ENCODE measurements around the gene FRMPD4. TPM values are rescaled to one million over a fixed set of nuclear protein-coding genes. Genes with fewer than 3 reads are reported as not detected.

FRMPD4 gene
- total RNA-seq, 1 experiment from 2014 or later, result 0.24 TPM

DNA sequence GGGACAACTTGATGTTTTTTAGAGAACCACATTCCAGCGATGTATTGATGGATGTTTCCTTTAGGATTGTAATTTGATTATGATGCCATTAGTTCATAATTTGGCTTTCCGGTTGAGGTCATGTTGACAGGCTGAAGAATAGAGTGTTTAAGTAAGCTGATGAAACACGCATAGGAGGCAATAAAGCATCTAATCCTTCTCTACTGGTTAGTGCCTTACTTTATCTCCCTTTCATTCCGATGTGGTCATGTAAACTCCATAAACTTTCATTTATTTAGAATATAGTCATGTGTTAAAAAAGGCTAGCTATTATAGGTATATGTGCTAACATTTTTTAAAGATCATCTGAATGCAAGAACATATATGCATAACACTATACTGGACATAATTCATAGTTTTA, 15.0 kb downstream of the FRMPD4 start:
- no peak for TF ChIP-seq CTCF (conservative IDR thresholded peaks at IDR 0.05)
- no peaks in the 10 kb centered on the region for H3K79me2 ChIP-seq (ENCODE audit: insufficient read depth, low read length)
- no peak overlapping the region for H3K23ac ChIP-seq (ENCODE audit: insufficient read length, low read depth, low read length)
- H2AFZ ChIP-seq (ENCODE audit: low read length), result no peak overlapping the region
- H4K91ac ChIP-seq (ENCODE audit: insufficient read length, low read depth, low read length), result no peak overlapping the region
- WGBS (ENCODE audit: extremely low coverage, insufficient read length, low lambda C conversion rate), result no CpG with 5 or more reads among the region's 4 CpGs
- no peak overlapping the region for H2BK15ac ChIP-seq (ENCODE audit: low read depth, low read length)
- H3K9me3 ChIP-seq (ENCODE audit: control insufficient read depth, low read depth, low read length), result no peaks in the 10 kb centered on the region
- H3K4me2 ChIP-seq (ENCODE audit: insufficient read depth, insufficient read length, low read length), result no peak overlapping the region
- no peak overlapping the region for H3K4me3 Mint-ChIP-seq
- no peak overlapping the region for H3K9ac ChIP-seq (ENCODE audit: extremely low read depth, insufficient read length, low read length)
- H4K5ac ChIP-seq (ENCODE audit: insufficient read length, low read depth, low read length), result no peak overlapping the region
- no peaks in the 10 kb centered on the region for H3K23me2 ChIP-seq (ENCODE audit: insufficient read length, low read depth, low read length, poor library complexity, severe bottlenecking)
- no peaks in the 10 kb centered on the region for H3K27me3 ChIP-seq (ENCODE audit: insufficient read depth, low read length)
- no peak overlapping the region for H3K18ac ChIP-seq (ENCODE audit: insufficient read length, low read depth, low read length)
- no peaks in the 10 kb centered on the region for H3K4me1 ChIP-seq (ENCODE audit: insufficient read depth, low read length)
- H3K27ac Mint-ChIP-seq, result no peak overlapping the region
- H4K20me1 ChIP-seq (ENCODE audit: control insufficient read depth, insufficient read depth, insufficient read length), result no peaks in the 10 kb centered on the region
- no peaks in the 10 kb centered on the region; a peak in 2 of 7 replicates for H3K36me3 Mint-ChIP-seq (ENCODE audit: insufficient read depth in 1 of 3, low read depth in 3 of 3)
- no peaks in the 10 kb centered on the region for H3K4me1 Mint-ChIP-seq
- H2BK120ac ChIP-seq (ENCODE audit: low read depth, low read length, poor library complexity, severe bottlenecking), result no peak overlapping the region
- H4K8ac ChIP-seq (replicated peaks; ENCODE audit: insufficient read length, low read depth, low read length), result no peak overlapping the region
- H3K9me3 Mint-ChIP-seq, result peaks cover 52 to 56% of the 10 kb centered on the region in 2 experiments
- H3K4ac ChIP-seq (ENCODE audit: low read depth, low read length), result no peak overlapping the region
- H2BK20ac ChIP-seq (ENCODE audit: low read depth, low read length, poor library complexity, severe bottlenecking), result no peak overlapping the region
- no peak for DNase-seq
- H3K56ac ChIP-seq (ENCODE audit: insufficient read length, low read depth, low read length), result no peak overlapping the region
- no peak overlapping the region for H3K27ac ChIP-seq (ENCODE audit: insufficient read length, low read depth, low read length)
- H3K14ac ChIP-seq (ENCODE audit: insufficient read depth, low read length), result no peak overlapping the region
- peaks cover 2% of the 10 kb centered on the region; the same call in 1 of the 2 replicates for H3K27me3 Mint-ChIP-seq (ENCODE audit: low read depth)
- H2BK12ac ChIP-seq (ENCODE audit: insufficient read length, low read depth, low read length), result no peak overlapping the region
- no peaks in the 10 kb centered on the region for H3K79me1 ChIP-seq (ENCODE audit: insufficient read depth, low read depth, low read length, poor library complexity, severe bottlenecking)
- no peak overlapping the region for H2BK5ac ChIP-seq (ENCODE audit: insufficient read length, low read length)
- no peak overlapping the region for H3T11ph ChIP-seq (ENCODE audit: low read length)
- no peak overlapping the region for H2AK5ac ChIP-seq (ENCODE audit: insufficient read length, low read length)

Measured in H9 (cell line).